ENCODE results near the gene DAGLA. TPM values are rescaled to one million over a fixed set of nuclear protein-coding genes. Genes with fewer than 3 reads are reported as not detected.

Gene DAGLA
- total RNA-seq, 2 donors from 2014 or later: 7.0 to 9.9 TPM

- DNase-seq (peak; percentile 31 to 58 (median 54)), ATAC-seq (peak; percentile 59)
- Histone ChIP-seq H3K27ac (peak overlapping the region; percentile 54 to 70 (median 66)), H3K9me3 (no peaks in the 10 kb centered on the region), H3K4me1 (peaks cover 39% of the 10 kb centered on the region), H3K36me3 (replicated peaks in 1 of 2; ENCODE audit: insufficient read depth in 1 of 2, low read depth in 2 of 2) (peaks cover 0 to 6% of the 10 kb centered on the region in 2 donors), H3K27me3 (no peaks in the 10 kb centered on the region), H3K4me3 (no peak overlapping the region)
- intact Hi-C loops (cut with DNase I): no loop called here
- no peak for TF ChIP-seq POLR2A (IDR thresholded peaks at IDR 0.05)
- peak in 4 of 7 experiments; percentile 37 to 45 (median 40) for TF ChIP-seq CTCF (IDR thresholded peaks at IDR 0.05)
- 35 to 52% methylated on average over 6 to 33 of the region's 33 CpGs for WGBS, 2 donors
Observed at GRCh38 chr11:61769169-61769920, 89.2 kb downstream of the DAGLA start.

- WGBS, 2 donors: 83 to 86% methylated on average over 11 to 13 of the region's 20 CpGs
- intact Hi-C loops (cut with DNase I): no loop called here
- H3K4me3 ChIP-seq: no peak overlapping the region
- H3K4me1 ChIP-seq: peaks cover 32% of the 10 kb centered on the region
- TF ChIP-seq CTCF (IDR thresholded peaks at IDR 0.05) (no peak), POLR2A (IDR thresholded peaks at IDR 0.05) (no peak)
- ATAC-seq (peak; percentile 2), DNase-seq (no peak)
- H3K27ac ChIP-seq: peak overlapping the region; percentile 54 to 72 (median 68)
- H3K9me3 ChIP-seq: no peaks in the 10 kb centered on the region
- H3K27me3 ChIP-seq: no peaks in the 10 kb centered on the region
- peaks cover 0 to 6% of the 10 kb centered on the region in 2 donors for H3K36me3 ChIP-seq (replicated peaks in 1 of 2; ENCODE audit: insufficient read depth in 1 of 2, low read depth in 2 of 2)
Observed at GRCh38 chr11:61769946-61770683, 89.9 kb downstream of the DAGLA start.

GRCh38 chr11:61771195-61771894, 91.2 kb downstream of the DAGLA start:
- intact Hi-C loops (cut with DNase I): no loop called here
- TF ChIP-seq CTCF (IDR thresholded peaks at IDR 0.05) (no peak), POLR2A (IDR thresholded peaks at IDR 0.05) (no peak)
- H3K27ac ChIP-seq: peak overlapping the region in 2 of 4 donors; percentile 59 to 72
- 89 to 93% methylated on average over 10 to 15 of the region's 15 CpGs for WGBS, 2 donors
- ATAC-seq: no peak
- DNase-seq: no peak
- no peak overlapping the region for H3K4me3 ChIP-seq
- no peaks in the 10 kb centered on the region for H3K9me3 ChIP-seq
- H3K36me3 ChIP-seq (replicated peaks in 1 of 2; ENCODE audit: insufficient read depth in 1 of 2, low read depth in 2 of 2): peaks cover 0 to 6% of the 10 kb centered on the region in 2 donors
- H3K27me3 ChIP-seq: no peaks in the 10 kb centered on the region
- H3K4me1 ChIP-seq: peaks cover 35% of the 10 kb centered on the region

- Histone ChIP-seq H3K36me3 (replicated peaks in 1 of 2; ENCODE audit: insufficient read depth in 1 of 2, low read depth in 2 of 2) (peaks cover 0 to 6% of the 10 kb centered on the region in 2 donors), H3K27ac (peak overlapping the region in 2 of 4 donors; percentile 59 to 72), H3K4me1 (peaks cover 42% of the 10 kb centered on the region), H3K27me3 (no peaks in the 10 kb centered on the region), H3K9me3 (no peaks in the 10 kb centered on the region), H3K4me3 (no peak overlapping the region)
- intact Hi-C loops (cut with DNase I): no loop called here
- 57 to 60% methylated on average over 1 to 7 of the region's 7 CpGs for WGBS, 2 donors
- DNase-seq: no peak
- no peak for ATAC-seq
- TF ChIP-seq POLR2A (IDR thresholded peaks at IDR 0.05) (no peak), CTCF (IDR thresholded peaks at IDR 0.05) (no peak)
Observed at GRCh38 chr11:61771985-61772455, 91.8 kb downstream of the DAGLA start.
